Hematopoietic multipotent progenitor cell treated with erythropoietin and hydrocortisone succinate and interleukin-3 and kit ligand, for 6 days (in vitro differentiated cells): ENCODE measurements around the gene PRR5L.
A peak's percentile ranks its signal among the peaks of the same experiment; 100 is the strongest.
"Not testable (repeated sequence)": the region's sequence is repeated elsewhere in the genome, so short reads cannot be mapped to it uniquely, and the experiment has no call there.

Experiments
- DNase-seq: peaks from one replicate; pipeline ENCODE4 v3.0.0-alpha.2; 2015

Gene PRR5L

GRCh38 chr11:36469881-36470802 is 174.1 kb downstream of the PRR5L start:
- no peak for DNase-seq

GRCh38 chr11:36471577-36471976 is 175.5 kb downstream of the PRR5L start:
- no peak for DNase-seq

GRCh38 chr11:36475192-36475591 is 179.1 kb downstream of the PRR5L start:
- no peak for DNase-seq

- peak; percentile 74 for DNase-seq
Observed at GRCh38 chr11:36478700-36479329, 182.7 kb downstream of the PRR5L start.

GRCh38 chr11:36480833-36481232 is 184.7 kb downstream of the PRR5L start:
- DNase-seq = no peak

GRCh38 chr11:36483042-36483441 is 187.0 kb downstream of the PRR5L start:
- DNase-seq = not testable (repeated sequence)

- no peak for DNase-seq
Observed at GRCh38 chr11:36485298-36486002, 189.4 kb downstream of the PRR5L start.

- no peak for DNase-seq
Observed at GRCh38 chr11:36487619-36488018, 191.5 kb downstream of the PRR5L start.

- no peak for DNase-seq
Observed at GRCh38 chr11:36488096-36488495, 192.0 kb downstream of the PRR5L start.

GRCh38 chr11:36490026-36490806 is 194.1 kb downstream of the PRR5L start:
- peak; percentile 34 for DNase-seq

GRCh38 chr11:36492724-36493304 is 196.7 kb downstream of the PRR5L start:
- peak; percentile 82 for DNase-seq

- no peak for DNase-seq
Observed at GRCh38 chr11:36493332-36493731, 197.2 kb downstream of the PRR5L start.

- DNase-seq = no peak
Observed at GRCh38 chr11:36498721-36499120, 202.6 kb downstream of the PRR5L start.

GRCh38 chr11:36499315-36499714 is 203.2 kb downstream of the PRR5L start:
- DNase-seq = peak; percentile 14

- DNase-seq = peak; percentile 28
Observed at GRCh38 chr11:36500315-36500721, 204.2 kb downstream of the PRR5L start.

- DNase-seq = no peak
Observed at GRCh38 chr11:36501236-36501635, 205.1 kb downstream of the PRR5L start.

GRCh38 chr11:36507824-36508489 is 211.9 kb downstream of the PRR5L start:
- peak; percentile 29 for DNase-seq

GRCh38 chr11:36508743-36509142 is 212.7 kb downstream of the PRR5L start:
- peak; percentile 12 for DNase-seq

- peak; percentile 79 for DNase-seq
Observed at GRCh38 chr11:36509201-36509639, 213.1 kb downstream of the PRR5L start.

GRCh38 chr11:36509694-36510593 is 213.9 kb downstream of the PRR5L start, which contains the start of gene TRAF6:
TRAF6 (minus strand) TSS chr11:36510272; CDS start chr11:36501515, 8,757 bp downstream.
- DNase-seq = peak; percentile 94
